Kidney (tissue), 14 donors: ENCODE measurements around the gene UBE2J2. TPM values are rescaled to one million over a fixed set of nuclear protein-coding genes. Genes with fewer than 3 reads are reported as not detected.
A peak's percentile ranks its signal among the peaks of the same experiment; 100 is the strongest.

ENCODE experiments used
- DNase-seq, 5 donors: peaks; one replicate each; pipeline ENCODE4 v3.0.0-alpha.2; 2013 to 2020
- FAIRE-seq: peaks from 2 replicates; lab custom pipeline; 2012; peaks lifted over from hg19 to GRCh38; lab: Jason Lieb, UNC
- H3K27ac ChIP-seq, 2 donors: one replicate each; pipeline ENCODE4 v1.7.0; 2013; ENCODE audit warnings: low read depth in 2 of 2, low read length in 2 of 2, inconsistent platforms in 1 of 2
- H3K27me3 ChIP-seq: one replicate; pipeline ENCODE4 v1.7.1; 2013; ENCODE audit warnings: low read length, inconsistent platforms; ENCODE audit not compliant: control insufficient read depth, insufficient read depth
- H3K36me3 ChIP-seq, 3 donors: one replicate each; pipeline versions ENCODE4 v1.7.0 to v1.7.1; 2013; ENCODE audit warnings: low read length in 3 of 3, control low read depth in 1 of 3, inconsistent platforms in 1 of 3; ENCODE audit not compliant: insufficient read depth in 3 of 3, control insufficient read depth in 2 of 3
- H3K4me1 ChIP-seq, 3 donors: one replicate each; pipeline versions ENCODE4 v1.7.0 to v1.7.1; 2013; ENCODE audit warnings: low read length in 3 of 3, inconsistent platforms in 1 of 3, low read depth in 1 of 3; ENCODE audit not compliant: control insufficient read depth in 2 of 3, insufficient read depth in 2 of 3
- H3K4me3 ChIP-seq, 3 donors: one replicate each; pipeline versions ENCODE4 v1.7.0 to v1.8.1; 2013; ENCODE audit warnings: low read length in 3 of 3, control low read depth in 1 of 3, inconsistent platforms in 1 of 3
- H3K9ac ChIP-seq, 3 donors: one replicate each; pipeline versions ENCODE4 v1.7.0 to v1.7.1; 2013; ENCODE audit warnings: low read length in 3 of 3, control low read depth in 1 of 3, inconsistent platforms in 1 of 3
- H3K9me3 ChIP-seq, 3 donors: one replicate each; pipeline versions ENCODE4 v1.7.0 to v1.7.1; 2013; ENCODE audit warnings: low read length in 3 of 3, control low read depth in 1 of 3, inconsistent platforms in 1 of 3; ENCODE audit not compliant: control insufficient read depth in 2 of 3, insufficient read depth in 1 of 3
- CTCF ChIP-seq: IDR thresholded peaks from 3 replicates; pipeline ENCODE4 v1.5.1; 2012; ENCODE audit warnings: mild to moderate bottlenecking, moderate library complexity, borderline replicate concordance; ENCODE audit not compliant: insufficient read depth; ENCODE audit errors: extremely low read depth
- intact Hi-C: fragments of 100-400 bp; cut with DNase I; formaldehyde crosslinking; loops from one replicate; pipeline ENCODE4 v1.11.1; 2022
- polyA plus RNA-seq: library from polyadenylated mRNA; stranded (reverse); fragments of 350-450 nt; fragmentation: Illumina TruSeq; extraction: RNeasy Lipid Tissue Mini Kit (QIAGEN cat#74804); gene quantifications from one replicate; pipeline ENCODE4 v1.2.3, GENCODE V29; 2014; ENCODE audit warnings: low read depth, low replicate concordance; ENCODE audit not compliant: insufficient read depth
- total RNA-seq: library from RNA; stranded (reverse); fragmentation: NEBNext Ultra II Directional; extraction: Animal tissue kit (Norgen Biotek cat#: 25700); gene quantifications from one replicate; pipeline ENCODE4 v1.2.1, GENCODE V29; 2021
- donor health status: control.
- donor health status: control.
- donor health status: control.
- donor health status: control.
- donor health status: control.
- donor health status: DM: yes; HTN: yes; CAD: no.
- donor health status: Normal renal cell carcinoma (clear cell type).

The UBE2J2 gene
- total and polyA plus RNA-seq, 2 donors from 2014 or later = 56.6 to 57.4 TPM

GRCh38 chr1:1287288-1288110, 13.8 kb upstream of the UBE2J2 start:
- H3K4me3 ChIP-seq = no peak overlapping the region
- DNase-seq = peak in 2 of 5 donors; percentile 54 to 77
- intact Hi-C loops = no loop called here

GRCh38 chr1:1286313-1287261, 12.9 kb upstream of the UBE2J2 start:
- peaks cover 0 to 12% (median 6%) of the 10 kb centered on the region in 3 donors for H3K4me1 ChIP-seq
- H3K9me3 ChIP-seq = no peaks in the 10 kb centered on the region
- DNase-seq (peak in 2 of 5 donors; percentile 53 to 81), FAIRE-seq (no peak)
- no peak overlapping the region for H3K27ac ChIP-seq
- no peak overlapping the region for H3K9ac ChIP-seq
- intact Hi-C loops = no loop called here
- no peak for TF ChIP-seq CTCF
- H3K36me3 ChIP-seq = no peaks in the 10 kb centered on the region
- H3K4me3 ChIP-seq = no peak overlapping the region
- no peaks in the 10 kb centered on the region for H3K27me3 ChIP-seq

More at GRCh38 chr1:1287288-1288110, 13.8 kb upstream of the UBE2J2 start:
- FAIRE-seq = no peak
- no peak overlapping the region for H3K9ac ChIP-seq
- no peaks in the 10 kb centered on the region for H3K27me3 ChIP-seq
- H3K9me3 ChIP-seq = no peaks in the 10 kb centered on the region
- no peak for TF ChIP-seq CTCF
- peaks cover 0 to 5% (median 0%) of the 10 kb centered on the region in 3 donors for H3K4me1 ChIP-seq
- no peak overlapping the region for H3K27ac ChIP-seq
- no peaks in the 10 kb centered on the region for H3K36me3 ChIP-seq

GRCh38 chr1:1285611-1286311, 12.1 kb upstream of the UBE2J2 start:
- no peak for TF ChIP-seq CTCF
- Histone ChIP-seq H3K9me3 (no peaks in the 10 kb centered on the region), H3K4me1 (peaks cover 0 to 13% (median 6%) of the 10 kb centered on the region in 3 donors), H3K9ac (no peak overlapping the region), H3K27me3 (no peaks in the 10 kb centered on the region), H3K27ac (no peak overlapping the region), H3K36me3 (no peaks in the 10 kb centered on the region), H3K4me3 (no peak overlapping the region)
- intact Hi-C loops = no loop called here
- peak in 2 of 5 donors; percentile 53 to 74 for DNase-seq
- FAIRE-seq = no peak
